ENCODE data around the gene AGXT.

The AGXT gene

GRCh38 chr2:240885566-240885965, 16.9 kb downstream of the AGXT start:
- no peaks in the 10 kb centered on the region for H3K36me3 Mint-ChIP-seq
- H3K4me3 Mint-ChIP-seq, result no peak overlapping the region
- H3K9me3 Mint-ChIP-seq, result no peaks in the 10 kb centered on the region
- no peak overlapping the region for H3K27ac Mint-ChIP-seq
- no peak for ATAC-seq
- H3K27me3 Mint-ChIP-seq, result no peaks in the 10 kb centered on the region
- H3K4me1 Mint-ChIP-seq, result no peaks in the 10 kb centered on the region

- Mint-ChIP-seq H3K27me3 (no peaks in the 10 kb centered on the region), H3K27ac (no peak overlapping the region), H3K4me1 (no peaks in the 10 kb centered on the region), H3K36me3 (no peaks in the 10 kb centered on the region), H3K9me3 (no peaks in the 10 kb centered on the region), H3K4me3 (no peak overlapping the region)
- ATAC-seq, result no peak
These were observed 17.5 kb downstream of the AGXT start for GRCh38 chr2:240886023-240886565.

DNA sequence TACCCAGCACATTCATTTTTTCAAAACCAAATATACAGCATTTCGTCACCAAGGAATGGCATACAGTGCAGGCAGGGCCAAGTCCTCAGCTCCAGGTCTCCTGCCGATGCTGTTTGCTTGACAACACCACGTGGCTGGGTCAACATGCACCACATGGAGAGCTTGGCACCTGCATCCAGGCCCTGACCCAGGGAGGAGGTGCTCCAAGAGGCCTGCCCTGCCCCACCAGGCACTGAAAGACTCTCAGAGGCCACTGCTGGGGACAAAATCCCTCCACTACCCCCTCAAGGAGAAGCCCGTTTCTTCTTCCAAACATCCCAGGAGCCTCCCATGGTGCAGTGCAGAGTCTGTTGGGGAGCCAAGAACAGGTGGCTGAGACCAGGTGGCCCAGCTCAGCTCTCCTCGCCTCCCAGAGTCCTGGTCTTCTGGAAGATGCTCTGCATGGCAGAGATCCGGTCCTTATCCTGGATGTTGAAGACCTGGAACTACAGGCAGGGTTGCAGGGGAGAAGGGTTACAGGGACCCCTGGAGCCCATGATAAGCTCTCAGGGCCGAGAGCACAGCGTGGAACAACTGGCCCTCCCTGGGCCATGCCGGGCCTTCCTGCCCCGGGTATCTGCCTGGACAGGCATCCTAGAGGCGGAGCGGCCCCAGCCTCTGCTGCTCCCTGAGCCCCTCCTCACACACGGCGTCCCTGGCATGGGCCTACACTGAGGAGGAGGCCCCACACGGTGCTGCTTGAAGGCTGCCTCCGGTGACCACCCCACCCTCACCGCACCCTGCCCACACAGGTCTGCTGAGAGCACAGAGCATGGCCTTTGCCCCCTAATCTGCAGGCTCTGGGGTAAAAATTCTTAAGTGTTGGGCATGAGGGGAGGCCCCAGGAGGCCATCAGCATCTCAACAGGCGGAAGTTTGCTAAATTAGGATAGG, 18.3 kb downstream of the AGXT start:
- Mint-ChIP-seq H3K27me3 (peaks cover 7% of the 10 kb centered on the region), H3K36me3 (no peaks in the 10 kb centered on the region), H3K4me3 (no peak overlapping the region), H3K9me3 (no peaks in the 10 kb centered on the region), H3K27ac (no peak overlapping the region), H3K4me1 (no peaks in the 10 kb centered on the region)
- ATAC-seq, result no peak

- H3K4me3 Mint-ChIP-seq, result no peak overlapping the region
- peaks cover 9% of the 10 kb centered on the region for H3K27me3 Mint-ChIP-seq
- ATAC-seq, result no peak
- no peaks in the 10 kb centered on the region for H3K4me1 Mint-ChIP-seq
- no peaks in the 10 kb centered on the region for H3K9me3 Mint-ChIP-seq
- H3K36me3 Mint-ChIP-seq, result no peaks in the 10 kb centered on the region
- no peak overlapping the region for H3K27ac Mint-ChIP-seq
These were observed 19.0 kb downstream of the AGXT start for GRCh38 chr2:240887631-240888030.

- no peak overlapping the region for H3K4me3 Mint-ChIP-seq
- H3K36me3 Mint-ChIP-seq, result no peaks in the 10 kb centered on the region
- peaks cover 9% of the 10 kb centered on the region for H3K27me3 Mint-ChIP-seq
- no peak for ATAC-seq
- H3K4me1 Mint-ChIP-seq, result peaks cover under 1% of the 10 kb centered on the region
- no peaks in the 10 kb centered on the region for H3K9me3 Mint-ChIP-seq
- H3K27ac Mint-ChIP-seq, result no peak overlapping the region
These were observed 19.7 kb downstream of the AGXT start for GRCh38 chr2:240888130-240888889.

GRCh38 chr2:240888890-240889573, 20.4 kb downstream of the AGXT start:
- no peak overlapping the region for H3K27ac Mint-ChIP-seq
- H3K36me3 Mint-ChIP-seq, result no peaks in the 10 kb centered on the region
- ATAC-seq, result no peak
- H3K9me3 Mint-ChIP-seq, result no peaks in the 10 kb centered on the region
- no peak overlapping the region for H3K4me3 Mint-ChIP-seq
- peaks cover 9% of the 10 kb centered on the region for H3K27me3 Mint-ChIP-seq
- peaks cover 7% of the 10 kb centered on the region for H3K4me1 Mint-ChIP-seq

DNA sequence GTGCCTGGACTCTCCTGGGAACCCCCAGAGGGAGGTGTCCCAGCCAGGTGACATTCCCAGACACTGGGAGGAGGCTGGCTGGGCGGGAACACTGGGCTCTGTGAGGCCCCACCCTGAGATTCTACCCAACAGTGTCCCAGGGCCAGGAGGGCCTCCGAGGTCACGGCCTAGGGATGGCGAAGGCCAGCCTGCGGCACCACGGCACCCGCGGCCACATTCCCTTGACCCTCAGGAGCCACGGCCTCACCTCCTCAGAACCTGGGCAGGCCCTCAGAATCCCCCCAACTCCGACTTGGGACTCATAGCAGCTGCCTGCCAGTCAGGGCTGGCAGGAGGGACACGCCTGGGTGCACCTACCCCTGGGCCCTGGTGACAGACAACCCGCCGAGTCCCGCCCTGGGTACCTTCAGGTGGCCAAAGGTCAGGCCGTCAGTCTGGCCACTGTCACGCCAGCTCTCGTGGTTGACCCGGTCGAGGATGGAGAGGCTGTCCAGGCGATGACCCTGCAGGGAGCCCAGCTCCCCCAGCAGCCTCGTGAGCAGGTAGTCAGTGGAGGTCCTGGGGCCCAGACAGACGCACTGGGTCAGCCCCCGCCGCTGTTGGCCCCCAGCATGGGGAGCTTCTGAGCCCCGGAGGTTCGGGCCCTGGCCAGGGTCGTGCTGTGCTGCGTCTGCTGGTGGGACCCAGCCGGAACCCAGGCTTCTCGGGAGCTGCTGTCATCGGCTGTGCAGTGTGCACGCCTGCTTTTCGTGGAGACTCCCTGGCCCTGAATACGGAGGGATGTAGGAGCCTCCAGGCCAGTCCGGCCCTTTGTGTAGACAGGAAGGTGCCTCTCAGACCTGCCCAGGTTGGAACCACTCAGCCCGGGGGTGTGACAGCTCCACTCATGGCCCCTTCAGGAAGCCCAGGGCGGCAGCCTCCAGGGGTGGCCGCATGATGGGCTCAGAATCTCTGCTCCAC, 21.3 kb downstream of the AGXT start:
- Mint-ChIP-seq H3K27ac (no peak overlapping the region), H3K36me3 (no peaks in the 10 kb centered on the region), H3K9me3 (no peaks in the 10 kb centered on the region)

GRCh38 chr2:240890691-240891090, 22.1 kb downstream of the AGXT start:
- Mint-ChIP-seq H3K36me3 (no peaks in the 10 kb centered on the region), H3K4me1 (peaks cover 7% of the 10 kb centered on the region), H3K4me3 (no peak overlapping the region), H3K27ac (no peak overlapping the region), H3K9me3 (no peaks in the 10 kb centered on the region), H3K27me3 (peaks cover 16% of the 10 kb centered on the region)
- ATAC-seq, result no peak

More for the DNA sequence above, 21.3 kb downstream of the AGXT start:
- peaks cover 12% of the 10 kb centered on the region for H3K27me3 Mint-ChIP-seq
- ATAC-seq, result no peak
- H3K4me1 Mint-ChIP-seq, result peaks cover 7% of the 10 kb centered on the region
- no peak overlapping the region for H3K4me3 Mint-ChIP-seq

DNA sequence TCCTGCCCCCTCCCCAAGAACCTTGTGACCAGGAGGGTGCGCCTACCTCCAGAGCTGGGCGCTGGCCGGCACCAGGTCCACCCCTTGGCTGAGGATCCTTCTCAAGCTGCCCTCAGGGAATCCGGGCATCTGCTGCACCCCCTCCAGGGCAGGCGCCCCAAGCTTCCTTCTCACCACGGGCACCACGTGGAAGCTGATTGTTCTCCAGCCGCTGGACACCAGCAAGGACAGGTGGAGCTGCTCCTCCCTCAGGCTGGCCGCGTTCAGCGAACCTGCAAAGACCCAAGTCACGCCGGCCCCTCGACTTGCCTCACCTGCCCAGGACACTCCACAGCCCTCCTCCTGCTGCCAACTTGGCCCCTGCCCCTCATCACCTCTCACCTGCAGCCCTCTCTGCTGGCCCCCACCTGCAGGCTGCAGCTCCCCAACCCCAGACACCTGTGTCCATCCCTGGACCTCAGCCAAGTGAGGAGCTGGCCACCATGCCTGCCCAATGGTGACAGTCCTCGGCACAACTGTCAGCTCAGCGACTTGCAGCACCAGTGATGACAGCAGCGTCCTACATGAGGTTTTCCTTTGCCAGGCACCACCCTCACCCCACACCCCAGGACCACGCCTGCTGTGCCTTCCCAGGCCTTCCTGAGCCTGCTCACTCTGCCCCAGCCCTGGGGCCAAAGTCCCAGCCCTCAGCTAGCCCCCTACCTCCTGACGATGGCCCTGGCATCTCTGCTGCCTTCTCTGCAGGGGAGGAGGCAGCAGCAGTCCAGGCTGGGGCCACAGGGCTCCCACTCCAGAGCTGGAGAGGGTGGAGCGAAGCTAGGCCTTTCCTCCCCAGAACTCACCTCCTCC, 23.1 kb downstream of the AGXT start:
- H3K4me3 Mint-ChIP-seq, result no peak overlapping the region

GRCh38 chr2:240892356-240892755, 23.7 kb downstream of the AGXT start:
- Mint-ChIP-seq H3K4me3 (no peak overlapping the region), H3K9me3 (no peaks in the 10 kb centered on the region), H3K36me3 (no peaks in the 10 kb centered on the region), H3K4me1 (peaks cover 7% of the 10 kb centered on the region), H3K27me3 (peaks cover 21% of the 10 kb centered on the region), H3K27ac (no peak overlapping the region)
- ATAC-seq, result no peak

More for the DNA sequence above, 23.1 kb downstream of the AGXT start:
- H3K4me1 Mint-ChIP-seq, result peaks cover 7% of the 10 kb centered on the region
- ATAC-seq, result no peak
- no peak overlapping the region for H3K27ac Mint-ChIP-seq
- no peaks in the 10 kb centered on the region for H3K36me3 Mint-ChIP-seq
- H3K27me3 Mint-ChIP-seq, result peaks cover 16% of the 10 kb centered on the region
- H3K9me3 Mint-ChIP-seq, result no peaks in the 10 kb centered on the region

- no peak for ATAC-seq
- Mint-ChIP-seq H3K4me1 (peaks cover 7% of the 10 kb centered on the region), H3K4me3 (no peak overlapping the region), H3K36me3 (no peaks in the 10 kb centered on the region), H3K27me3 (peaks cover 26% of the 10 kb centered on the region), H3K9me3 (no peaks in the 10 kb centered on the region), H3K27ac (no peak overlapping the region)
These were observed 24.3 kb downstream of the AGXT start for GRCh38 chr2:240892925-240893324.

- H3K27ac Mint-ChIP-seq, result no peak overlapping the region
- peak; percentile 24 for ATAC-seq
- H3K4me1 Mint-ChIP-seq, result peaks cover 7% of the 10 kb centered on the region
- H3K4me3 Mint-ChIP-seq, result no peak overlapping the region
- no peaks in the 10 kb centered on the region for H3K36me3 Mint-ChIP-seq
- H3K27me3 Mint-ChIP-seq, result peaks cover 29% of the 10 kb centered on the region
- H3K9me3 Mint-ChIP-seq, result no peaks in the 10 kb centered on the region
These were observed 24.8 kb downstream of the AGXT start for GRCh38 chr2:240893363-240893844.

DNA sequence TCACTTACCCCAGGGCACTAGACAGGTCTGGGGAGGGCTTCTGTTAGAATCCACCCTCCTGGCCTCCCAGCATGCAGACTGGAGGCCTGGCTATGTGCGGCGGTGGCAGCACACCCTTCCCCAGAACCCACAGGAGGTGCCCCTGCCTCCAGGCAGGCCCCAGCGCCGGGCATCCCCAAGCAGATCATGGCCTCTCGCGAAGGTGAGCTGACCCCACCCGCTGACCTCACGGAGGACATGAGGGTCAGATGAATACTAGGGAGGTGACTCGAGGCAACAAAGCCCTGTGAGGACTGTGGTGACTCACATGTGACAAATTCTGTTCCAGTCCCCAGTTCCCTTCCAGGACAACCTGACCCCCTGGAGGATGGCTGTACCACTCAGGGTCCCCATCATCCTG, 25.4 kb downstream of the AGXT start:
- Mint-ChIP-seq H3K4me3 (no peak overlapping the region), H3K36me3 (no peaks in the 10 kb centered on the region), H3K9me3 (no peaks in the 10 kb centered on the region), H3K27ac (no peak overlapping the region), H3K27me3 (peaks cover 34% of the 10 kb centered on the region), H3K4me1 (peaks cover 7% of the 10 kb centered on the region)
- no peak for ATAC-seq

All from stimulated activated memory B cell treated with anti-CD40 and anti-IgM and Interleukin-4, amounts not matched to agents 10 μg/mL and 1 μg/mL and 100 μg/mL, for 72 hours (primary cell).